HG03432 (cell line): ENCODE data around the gene ABCD1.

Experiments used
- ATAC-seq: cut with Tn5 transposase; IDR thresholded peaks from one replicate; pipeline ENCODE4 v1.9.1; 2021; ENCODE audit warnings: mild to moderate bottlenecking, moderate library complexity; ENCODE audit not compliant: unreplicated experiment

Gene ABCD1

GRCh38 chrX:153783378-153784013 is 58.8 kb downstream of the ABCD1 start:
- ATAC-seq, result no peak

GRCh38 chrX:153784325-153784967 is 59.8 kb downstream of the ABCD1 start:
- ATAC-seq, result no peak

GRCh38 chrX:153786669-153787068 is 62.0 kb downstream of the ABCD1 start:
- no peak for ATAC-seq

- no peak for ATAC-seq
Observed at GRCh38 chrX:153789654-153790053, 65.0 kb downstream of the ABCD1 start.

DNA sequence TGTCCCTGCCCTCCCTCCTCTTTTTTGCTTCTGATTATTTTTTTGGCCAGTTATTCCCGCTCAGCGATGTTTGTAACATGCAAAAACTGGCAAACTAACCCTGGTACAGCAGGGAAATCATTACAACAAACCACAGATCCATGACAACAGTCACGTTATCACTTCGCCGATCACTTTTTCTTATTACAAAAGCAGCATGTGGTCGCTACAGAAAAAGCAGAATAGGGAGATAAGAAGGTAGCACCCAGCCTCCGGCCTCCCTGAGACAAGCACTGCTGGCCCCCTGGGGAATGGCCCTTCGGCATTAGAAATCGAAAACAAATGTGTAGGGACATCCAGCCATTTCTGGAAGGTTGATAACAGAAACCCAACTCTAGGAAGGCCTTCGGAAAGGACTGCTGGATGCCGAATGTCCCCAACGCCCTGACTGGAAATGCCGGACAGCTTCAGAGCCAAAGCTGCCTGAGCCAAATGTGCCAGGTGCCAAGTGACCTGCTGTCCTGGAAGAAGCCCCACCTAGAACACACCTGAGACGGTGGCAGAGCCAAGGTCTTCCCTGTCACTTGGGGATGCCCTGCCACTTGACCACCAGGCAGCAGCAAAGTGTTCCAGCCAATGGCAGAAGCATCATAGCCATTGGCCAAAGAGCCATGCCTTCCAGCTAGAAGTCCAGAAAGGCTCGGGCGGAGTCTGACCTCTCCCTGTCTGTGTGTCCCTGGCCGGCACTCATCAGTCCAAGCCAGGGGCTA is 66.6 kb downstream of the ABCD1 start:
- ATAC-seq, result no peak

- no peak for ATAC-seq
Observed at GRCh38 chrX:153792368-153792767, 67.7 kb downstream of the ABCD1 start.

DNA sequence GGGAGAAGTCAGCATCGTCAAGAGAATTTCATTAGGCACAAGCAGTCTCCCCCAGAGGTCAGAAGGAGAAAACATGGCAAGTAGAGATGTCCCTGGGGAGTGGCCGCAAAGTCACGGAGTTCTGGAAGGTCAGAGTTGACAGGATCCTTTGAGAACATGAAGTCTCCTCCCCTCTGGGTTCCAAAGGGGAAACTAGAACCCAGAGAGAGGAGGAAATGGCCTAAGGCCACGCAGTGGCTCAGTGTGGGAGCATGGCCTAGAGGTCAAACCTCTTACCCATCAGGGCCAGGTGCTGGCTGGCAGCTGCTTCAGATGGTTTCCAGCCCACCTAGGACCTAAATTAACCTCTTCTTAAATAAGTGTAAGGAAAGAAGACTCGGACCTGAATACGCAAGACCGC is 68.6 kb downstream of the ABCD1 start:
- ATAC-seq, result no peak
